WTC11 (cell line): ENCODE data around the gene SLC6A5. TPM values are rescaled to one million over a fixed set of nuclear protein-coding genes. Genes with fewer than 3 reads are reported as not detected.

Experiments
- ATAC-seq: fragments of 200-7000 bp; cut with Tn5 transposase; 2 replicates; pipeline ENCODE4 v1.10.0; 2021; ENCODE audit warnings: mild to moderate bottlenecking, moderate library complexity
- CTCF ChIA-PET: fragments of 300-600 bp; sonication (Branson Sonifier 250); formaldehyde crosslinking; loops from one replicate; lab custom pipeline; 2021; ENCODE audit warnings: antibody characterized with exemption; lab: Charles Lee
- POLR2A ChIA-PET: fragments of 350-600 bp; sonication (Branson Sonifier 250); formaldehyde crosslinking; loops from one replicate; lab custom pipeline; 2021; ENCODE audit warnings: antibody characterized with exemption; lab: Charles Lee
- DNase-seq: peaks from one replicate; pipeline ENCODE4 v3.0.0; 2021; ENCODE audit warnings: low spot score
- H3K27ac Mint-ChIP-seq: 2 replicates; pipeline ENCODE4 v1.8.0; 2021; ENCODE audit warnings: mixed read lengths
- H3K27me3 Mint-ChIP-seq: 2 replicates; pipeline ENCODE4 v1.8.0; 2021; ENCODE audit warnings: low read depth, mild to moderate bottlenecking, moderate library complexity, mixed read lengths
- H3K36me3 Mint-ChIP-seq: 2 replicates; pipeline ENCODE4 v1.8.0; 2021; ENCODE audit warnings: mixed read lengths
- H3K4me1 Mint-ChIP-seq: 2 replicates; pipeline ENCODE4 v1.8.0; 2022; ENCODE audit warnings: mixed read lengths
- H3K4me3 Mint-ChIP-seq: 2 replicates; pipeline ENCODE4 v1.8.0; 2021; ENCODE audit warnings: mild to moderate bottlenecking, moderate library complexity, mixed read lengths
- H3K9me3 Mint-ChIP-seq: 2 replicates; pipeline ENCODE4 v1.8.0; 2021; ENCODE audit warnings: mixed read lengths
- ATF1 ChIP-seq: sonication (generic); formaldehyde crosslinking; IDR thresholded peaks from 2 replicates; pipeline ENCODE4 v1.8.1; 2023; ENCODE audit warnings: mild to moderate bottlenecking, moderate library complexity, missing genetic modification reagents
- ATF2 ChIP-seq: sonication (generic); formaldehyde crosslinking; IDR thresholded peaks from 2 replicates; pipeline ENCODE4 v1.8.1; 2022; ENCODE audit warnings: low read depth, missing genetic modification reagents, borderline replicate concordance
- ATF3 ChIP-seq: sonication (generic); formaldehyde crosslinking; conservative IDR thresholded peaks from 2 replicates; pipeline ENCODE4 v1.8.1; 2022; ENCODE audit warnings: mild to moderate bottlenecking, missing genetic modification reagents
- CBFB ChIP-seq: sonication (generic); formaldehyde crosslinking; IDR thresholded peaks from 2 replicates; pipeline ENCODE4 v1.8.1; 2022; ENCODE audit warnings: mild to moderate bottlenecking, low read depth, missing genetic modification reagents
- CDX4 ChIP-seq: fragments of 250-450 bp; sonication (Bioruptor Pico); IDR thresholded peaks from 2 replicates; pipeline ENCODE4 v1.9.0; 2021; ENCODE audit warnings: moderate library complexity, mild to moderate bottlenecking, inconsistent platforms, borderline replicate concordance
- CREB1 ChIP-seq: sonication (generic); formaldehyde crosslinking; IDR thresholded peaks from 2 replicates; pipeline ENCODE4 v1.8.0; 2023; ENCODE audit warnings: mild to moderate bottlenecking, missing genetic modification reagents
- CTCF ChIP-seq: fragments of 200-600 bp; IDR thresholded peaks from 2 replicates; pipeline ENCODE4 v1.8.0; 2022; ENCODE audit warnings: antibody characterized with exemption
- E2F4 ChIP-seq: sonication (generic); formaldehyde crosslinking; IDR thresholded peaks from 2 replicates; pipeline ENCODE4 v1.8.1; 2022; ENCODE audit warnings: low read depth, mild to moderate bottlenecking, moderate library complexity, missing genetic modification reagents, borderline replicate concordance
- ETV6 ChIP-seq: sonication (generic); formaldehyde crosslinking; IDR thresholded peaks from 2 replicates; pipeline ENCODE4 v1.8.1; 2022; ENCODE audit warnings: mild to moderate bottlenecking, missing genetic modification reagents
- FOXJ3 ChIP-seq: sonication (generic); formaldehyde crosslinking; IDR thresholded peaks from 2 replicates; pipeline ENCODE4 v1.9.0; 2021; ENCODE audit warnings: missing genetic modification reagents, mild to moderate bottlenecking, borderline replicate concordance
- FOXK1 ChIP-seq: sonication (generic); formaldehyde crosslinking; IDR thresholded peaks from 2 replicates; pipeline ENCODE4 v1.8.0; 2022; ENCODE audit warnings: mild to moderate bottlenecking, moderate library complexity, missing genetic modification reagents
- FOXP4 ChIP-seq: sonication (generic); formaldehyde crosslinking; IDR thresholded peaks from 2 replicates; pipeline ENCODE4 v1.8.0; 2022; ENCODE audit warnings: mild to moderate bottlenecking, missing genetic modification reagents
- HMGXB4 ChIP-seq: sonication (generic); formaldehyde crosslinking; IDR thresholded peaks from 2 replicates; pipeline ENCODE4 v1.8.1; 2023; ENCODE audit warnings: mild to moderate bottlenecking, moderate library complexity, missing genetic modification reagents
- MAX ChIP-seq: sonication (generic); formaldehyde crosslinking; IDR thresholded peaks from 2 replicates; pipeline ENCODE4 v1.8.0; 2022; ENCODE audit warnings: mild to moderate bottlenecking, missing genetic modification reagents
- SOX15 ChIP-seq: fragments of 250-450 bp; sonication (Bioruptor Pico); IDR thresholded peaks from 2 replicates; pipeline ENCODE4 v1.9.0; 2021; ENCODE audit warnings: mild to moderate bottlenecking
- STAT6 ChIP-seq: sonication (generic); formaldehyde crosslinking; conservative IDR thresholded peaks from 2 replicates; pipeline ENCODE4 v1.8.1; 2023; ENCODE audit warnings: mild to moderate bottlenecking, low read depth, missing genetic modification reagents, moderate library complexity
- TCF7 ChIP-seq: sonication (generic); formaldehyde crosslinking; IDR thresholded peaks from 2 replicates; pipeline ENCODE4 v1.8.0; 2022; ENCODE audit warnings: mild to moderate bottlenecking, low read depth, missing genetic modification reagents, moderate library complexity
- ZBTB21 ChIP-seq: sonication (generic); formaldehyde crosslinking; IDR thresholded peaks from 2 replicates; pipeline ENCODE4 v1.8.1; 2023; ENCODE audit warnings: mild to moderate bottlenecking, missing genetic modification reagents, borderline replicate concordance
- ZBTB43 ChIP-seq: sonication (generic); formaldehyde crosslinking; IDR thresholded peaks from 2 replicates; pipeline ENCODE4 v1.8.1; 2023; ENCODE audit warnings: mild to moderate bottlenecking, missing genetic modification reagents
- total RNA-seq: library from RNA; stranded (reverse); gene quantifications from 3 replicates; pipeline ENCODE4 v1.2.3, GENCODE V29; 2021

The SLC6A5 gene
- total RNA-seq, 1 experiment from 2014 or later = not detected

GRCh38 chr11:20626279-20626678 lies 26.9 kb downstream of the SLC6A5 start:
- Mint-ChIP-seq H3K36me3 (peaks cover 3% of the 10 kb centered on the region; the same call in 1 of the 2 replicates), H3K27ac (no peak overlapping the region), H3K4me3 (no peak overlapping the region), H3K27me3 (peaks cover 8% of the 10 kb centered on the region), H3K9me3 (peaks cover 3% of the 10 kb centered on the region; the same call in 1 of the 2 replicates), H3K4me1 (peaks cover 28% of the 10 kb centered on the region)
- no peak for DNase-seq
- CTCF ChIA-PET = interaction anchor here (0.9 to 2.2 kb wide), 3 partner anchors 16 to 129 kb away, joined by 3 to 7 read pairs (median 3); no protein-coding TSS in a partner anchor
- POLR2A ChIA-PET = no interaction called here
- ATAC-seq = no peak
- TF ChIP-seq FOXJ3 (CRISPR knock-in tag) (no peak), FOXP4 (no peak), FOXK1 (CRISPR knock-in tag) (no peak), ATF1 (CRISPR knock-in tag) (no peak), CDX4 (CRISPR knock-in tag) (no peak), CTCF (no peak), HMGXB4 (CRISPR knock-in tag) (no peak), ATF2 (CRISPR knock-in tag) (no peak)

- DNase-seq (no peak), ATAC-seq (no peak)
- Mint-ChIP-seq H3K9me3 (peaks cover 3% of the 10 kb centered on the region; the same call in 1 of the 2 replicates), H3K36me3 (peaks cover 3% of the 10 kb centered on the region; the same call in 1 of the 2 replicates), H3K4me1 (peaks cover 23% of the 10 kb centered on the region), H3K27me3 (peaks cover 8% of the 10 kb centered on the region), H3K4me3 (no peak overlapping the region), H3K27ac (no peak overlapping the region)
- ChIA-PET POLR2A (no interaction called here), CTCF (interaction anchor here (2.2 kb wide), 1 partner anchor 17 kb away, joined by 7 read pairs; no protein-coding TSS in a partner anchor)
- TF ChIP-seq TCF7 (CRISPR knock-in tag) (no peak), ETV6 (CRISPR knock-in tag) (no peak), ZBTB21 (CRISPR knock-in tag) (no peak), E2F4 (CRISPR knock-in tag) (no peak), CREB1 (CRISPR knock-in tag) (no peak), ATF3 (CRISPR knock-in tag) (no peak), ZBTB43 (CRISPR knock-in tag) (no peak), CBFB (CRISPR knock-in tag) (no peak), STAT6 (CRISPR knock-in tag) (no peak), SOX15 (CRISPR knock-in tag) (no peak), MAX (no peak)
Observed at GRCh38 chr11:20627026-20627425, 27.6 kb downstream of the SLC6A5 start.
